PC-9 (cell line): ENCODE results near the gene CHN1. TPM values are rescaled to one million over a fixed set of nuclear protein-coding genes. Genes with fewer than 3 reads are reported as not detected.

Source experiments
- BruUV-seq: library from RNA; stranded (reverse); fragments of 400-500 nt; replicated peaks from 2 replicates; lab custom pipeline; 2021; lab: Mats Ljungman, UMichigan
- CTCF ChIA-PET: fragments of 300-600 bp; sonication (Branson Sonifier 250); formaldehyde crosslinking; loops from one replicate; lab custom pipeline; 2022; ENCODE audit warnings: antibody characterized with exemption; lab: Charles Lee
- POLR2A ChIA-PET: fragments of 300-600 bp; sonication (Branson Sonifier 250); formaldehyde crosslinking; loops from one replicate; lab custom pipeline; 2022; ENCODE audit warnings: antibody characterized with exemption; ENCODE audit not compliant: unreplicated experiment; lab: Charles Lee
- DNase-seq, 2 experiments: peaks; one replicate each; pipeline versions ENCODE4 v3.0.0 to v3.0.0-alpha.2; 2015 to 2022; ENCODE audit warnings: mixed read lengths in 1 of 2
- H2AFZ ChIP-seq: fragments of 200-600 bp; sonication (generic); 2 replicates; pipeline ENCODE4 v1.8.1; 2017; ENCODE audit warnings: antibody characterized with exemption
- H3F3A ChIP-seq: fragments of 200-600 bp; sonication (generic); 2 replicates; pipeline ENCODE4 v1.8.1; 2017; ENCODE audit warnings: antibody characterized with exemption, mild to moderate bottlenecking, low read depth; ENCODE audit not compliant: insufficient read depth
- H3K27ac ChIP-seq: fragments of 200-600 bp; sonication (generic); 2 replicates; pipeline ENCODE4 v1.6.1; 2016; ENCODE audit warnings: mixed run types
- H3K27me3 ChIP-seq: fragments of 200-600 bp; sonication (generic); 2 replicates; pipeline ENCODE4 v1.6.1; 2016; ENCODE audit warnings: low read depth, mixed run types; ENCODE audit not compliant: insufficient read depth
- H3K36me3 ChIP-seq: fragments of 200-600 bp; sonication (generic); 2 replicates; pipeline ENCODE4 v1.6.1; 2016; ENCODE audit warnings: low read depth, mixed run types
- H3K4me1 ChIP-seq: fragments of 200-600 bp; sonication (generic); replicated peaks from 2 replicates; pipeline ENCODE4 v1.6.1; 2016; ENCODE audit warnings: mixed run types; ENCODE audit not compliant: insufficient read depth
- H3K4me2 ChIP-seq: fragments of 200-600 bp; sonication (generic); 2 replicates; pipeline ENCODE4 v1.6.1; 2017; ENCODE audit warnings: mixed run types
- H3K4me3 ChIP-seq: fragments of 200-600 bp; sonication (generic); 2 replicates; pipeline ENCODE4 v1.6.1; 2016; ENCODE audit warnings: mixed run types
- H3K79me2 ChIP-seq: fragments of 200-600 bp; sonication (generic); 2 replicates; pipeline ENCODE4 v1.6.1; 2017; ENCODE audit warnings: low read depth, mixed run types
- H3K9me2 ChIP-seq: fragments of 200-600 bp; sonication (generic); 2 replicates; pipeline ENCODE4 v1.8.1; 2017; ENCODE audit warnings: mild to moderate bottlenecking; ENCODE audit not compliant: insufficient read depth
- H3K9me3 ChIP-seq: fragments of 200-600 bp; sonication (generic); 2 replicates; pipeline ENCODE4 v1.8.1; 2016; ENCODE audit warnings: low read depth; ENCODE audit not compliant: insufficient read depth
- H4K20me1 ChIP-seq: fragments of 200-600 bp; sonication (generic); 2 replicates; pipeline ENCODE4 v1.8.1; 2017; ENCODE audit not compliant: insufficient read depth
- CTCF ChIP-seq: fragments of 200-600 bp; sonication (generic); conservative IDR thresholded peaks from 2 replicates; pipeline ENCODE4 v1.6.1; 2017; ENCODE audit warnings: mixed run types, antibody characterized with exemption, mild to moderate bottlenecking, moderate library complexity
- EZH2 ChIP-seq: fragments of 200-600 bp; sonication (generic); IDR thresholded peaks from 2 replicates; pipeline ENCODE4 v1.8.0; 2017; ENCODE audit warnings: antibody characterized with exemption, low read depth
- intact Hi-C: fragments of 100-400 bp; cut with micrococcal nuclease; formaldehyde crosslinking; loops from one replicate; pipeline ENCODE4 v1.10.0; 2022; ENCODE audit not compliant: unreplicated experiment
- total RNA-seq: library from RNA; stranded (reverse); gene quantifications from 2 replicates; pipeline ENCODE4 v1.2.3, GENCODE V29; 2021

Gene CHN1
- total RNA-seq, 1 experiment from 2014 or later, result 14.0 TPM

GRCh38 chr2:174846941-174847938 lies 157.9 kb downstream of the CHN1 start:
- ChIA-PET POLR2A (interaction anchor here (0.5 to 0.6 kb wide), 2 partner anchors 20 to 1112 kb away, joined by 4 to 7 read pairs; no protein-coding TSS in a partner anchor), CTCF (interaction anchor here (1.2 kb wide), 1 partner anchor 11 kb away, joined by 4 read pairs; no protein-coding TSS in a partner anchor)
- no peak overlapping the region for H3K4me3 ChIP-seq
- no peaks in the 10 kb centered on the region for H3K9me3 ChIP-seq
- peak; percentile 50 to 81 for DNase-seq
- H4K20me1 ChIP-seq, result no peaks in the 10 kb centered on the region
- no peaks in the 10 kb centered on the region for H3K9me2 ChIP-seq
- H3K36me3 ChIP-seq, result no peaks in the 10 kb centered on the region
- BruUV-seq, result TSS peak; percentile 23
- intact Hi-C loops, result loop anchor here (1.0 to 5.0 kb wide), 3 partner anchors 20 to 151 kb away; no protein-coding TSS in a partner anchor
- no peaks in the 10 kb centered on the region for H3K79me2 ChIP-seq
- H3K27ac ChIP-seq, result no peak overlapping the region
- H3K4me1 ChIP-seq, result peaks cover 16% of the 10 kb centered on the region
- TF ChIP-seq EZH2, result no peak
- TF ChIP-seq CTCF, result no peak
- no peaks in the 10 kb centered on the region for H3F3A ChIP-seq
- no peak overlapping the region for H2AFZ ChIP-seq
- peak overlapping the region; percentile 26 for H3K4me2 ChIP-seq
- H3K27me3 ChIP-seq, result no peaks in the 10 kb centered on the region

- Histone ChIP-seq H3K4me3 (no peak overlapping the region), H3K9me2 (no peaks in the 10 kb centered on the region), H3K4me2 (no peak overlapping the region), H3K4me1 (peaks cover 16% of the 10 kb centered on the region), H3F3A (no peaks in the 10 kb centered on the region), H3K27me3 (no peaks in the 10 kb centered on the region), H3K9me3 (no peaks in the 10 kb centered on the region), H3K36me3 (no peaks in the 10 kb centered on the region), H4K20me1 (no peaks in the 10 kb centered on the region), H3K79me2 (no peaks in the 10 kb centered on the region), H3K27ac (no peak overlapping the region), H2AFZ (no peak overlapping the region)
- DNase-seq, result no peak
- intact Hi-C loops, result loop anchor here (5.0 kb wide), 1 partner anchor 74 kb away; no protein-coding TSS in a partner anchor
- CTCF ChIA-PET, result interaction anchor here (1.2 kb wide), 1 partner anchor 10 kb away, joined by 4 read pairs; no protein-coding TSS in a partner anchor
- TF ChIP-seq EZH2 (no peak), CTCF (no peak)
- BruUV-seq, result no TSS peak
- POLR2A ChIA-PET, result interaction anchor here (0.7 kb wide), 1 partner anchor 72 kb away, joined by 3 read pairs; no protein-coding TSS in a partner anchor
Measured at GRCh38 chr2:174846218-174846617, 159.0 kb downstream of the CHN1 start.

GRCh38 chr2:174844295-174844708 lies 160.9 kb downstream of the CHN1 start:
- POLR2A ChIA-PET, result interaction anchor here (0.5 kb wide), 1 partner anchor 128 kb away, joined by 10 read pairs; no protein-coding TSS in a partner anchor
- Histone ChIP-seq H3F3A (no peaks in the 10 kb centered on the region), H3K27me3 (no peaks in the 10 kb centered on the region), H3K9me2 (no peaks in the 10 kb centered on the region), H3K4me2 (no peak overlapping the region), H3K4me3 (no peak overlapping the region), H3K4me1 (peaks cover 16% of the 10 kb centered on the region), H3K79me2 (no peaks in the 10 kb centered on the region), H3K36me3 (no peaks in the 10 kb centered on the region), H3K27ac (no peak overlapping the region), H4K20me1 (no peaks in the 10 kb centered on the region), H2AFZ (no peak overlapping the region), H3K9me3 (no peaks in the 10 kb centered on the region)
- CTCF ChIA-PET, result interaction anchor here (0.8 kb wide), 1 partner anchor 8 kb away, joined by 3 read pairs; no protein-coding TSS in a partner anchor
- BruUV-seq, result no TSS peak
- no peak for DNase-seq
- TF ChIP-seq EZH2 (no peak), CTCF (no peak)
- intact Hi-C loops, result no loop called here
